Measurements from ENCODE around the gene GSK3B. TPM values are rescaled to one million over a fixed set of nuclear protein-coding genes. Genes with fewer than 3 reads are reported as not detected.
"Not testable (repeated sequence)": the region's sequence is repeated elsewhere in the genome, so short reads cannot be mapped to it uniquely, and the experiment has no call there.

Gene GSK3B
- polyA plus RNA-seq, 1 donor (not counting 4 experiments of a cell fraction or from before 2014, with no cell fraction given), result 73.3 TPM

- Histone ChIP-seq H3K4me3 (ENCODE audit: control insufficient read depth in 2 of 3, extremely low read depth in 1 of 3, insufficient read depth in 2 of 3, low read depth in 1 of 3, low read length in 3 of 3) (no peak overlapping the region), H3K27ac (ENCODE audit: control insufficient read depth, insufficient read depth, low read length) (peak overlapping the region; percentile 14), H3K79me2 (ENCODE audit: control insufficient read depth, insufficient read depth, low read length) (peaks cover 98% of the 10 kb centered on the region), H3K9ac (ENCODE audit: control insufficient read depth, extremely low read depth, insufficient read depth, low read length) (no peak overlapping the region), H3K27me3 (ENCODE audit: control insufficient read depth, extremely low read depth, insufficient read depth, low read length) (no peaks in the 10 kb centered on the region), H3K9me3 (ENCODE audit: control insufficient read depth, low read depth, low read length) (peaks cover 2% of the 10 kb centered on the region), H3K4me2 (ENCODE audit: control insufficient read depth, extremely low read depth, insufficient read depth, low read depth, low read length) (no peak overlapping the region), H2AFZ (ENCODE audit: control insufficient read depth, low read length) (no peak overlapping the region), H3K4me1 (ENCODE audit: control insufficient read depth, extremely low read depth, insufficient read depth, low read length) (peaks cover 11% of the 10 kb centered on the region), H4K20me1 (ENCODE audit: control insufficient read depth, extremely low read depth, insufficient read depth, low read length) (peaks cover 21% of the 10 kb centered on the region), H3K9me1 (ENCODE audit: control insufficient read depth, extremely low read depth, insufficient read depth, low read length) (no peaks in the 10 kb centered on the region), H3K36me3 (ENCODE audit: control insufficient read depth in 2 of 2, extremely low read depth in 1 of 2, insufficient read depth in 2 of 2, low read length in 2 of 2) (no peaks in the 10 kb centered on the region)
- dilution Hi-C loops (cut with MboI; ENCODE audit: extremely low pct_ligation_motif_present, low sequenced_read_pairs), result no loop called here
- FAIRE-seq (no peak), DNase-seq (ENCODE audit: low read depth, low spot score) (no peak)
- TF ChIP-seq, protein P1, sequence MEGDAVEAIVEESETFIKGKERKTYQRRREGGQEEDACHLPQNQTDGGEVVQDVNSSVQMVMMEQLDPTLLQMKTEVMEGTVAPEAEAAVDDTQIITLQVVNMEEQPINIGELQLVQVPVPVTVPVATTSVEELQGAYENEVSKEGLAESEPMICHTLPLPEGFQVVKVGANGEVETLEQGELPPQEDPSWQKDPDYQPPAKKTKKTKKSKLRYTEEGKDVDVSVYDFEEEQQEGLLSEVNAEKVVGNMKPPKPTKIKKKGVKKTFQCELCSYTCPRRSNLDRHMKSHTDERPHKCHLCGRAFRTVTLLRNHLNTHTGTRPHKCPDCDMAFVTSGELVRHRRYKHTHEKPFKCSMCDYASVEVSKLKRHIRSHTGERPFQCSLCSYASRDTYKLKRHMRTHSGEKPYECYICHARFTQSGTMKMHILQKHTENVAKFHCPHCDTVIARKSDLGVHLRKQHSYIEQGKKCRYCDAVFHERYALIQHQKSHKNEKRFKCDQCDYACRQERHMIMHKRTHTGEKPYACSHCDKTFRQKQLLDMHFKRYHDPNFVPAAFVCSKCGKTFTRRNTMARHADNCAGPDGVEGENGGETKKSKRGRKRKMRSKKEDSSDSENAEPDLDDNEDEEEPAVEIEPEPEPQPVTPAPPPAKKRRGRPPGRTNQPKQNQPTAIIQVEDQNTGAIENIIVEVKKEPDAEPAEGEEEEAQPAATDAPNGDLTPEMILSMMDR (optimal IDR thresholded peaks at IDR 0.05 in 1 of 3, IDR thresholded peaks at IDR 0.05 in 1 of 3, conservative IDR thresholded peaks at IDR 0.05 in 1 of 3; ENCODE audit: extremely low read depth in 1 of 3, insufficient read depth in 2 of 3, low read length in 3 of 3), result no peak
- no peak for TF ChIP-seq EZH2 (IDR thresholded peaks at IDR 0.05; ENCODE audit: low read length)
Observed at GRCh38 chr3:119989981-119990655, 104.1 kb downstream of the GSK3B start.

GRCh38 chr3:119986812-119987211 lies 107.4 kb downstream of the GSK3B start:
- H3K4me1 ChIP-seq (ENCODE audit: control insufficient read depth, extremely low read depth, insufficient read depth, low read length); H3K36me3 ChIP-seq (ENCODE audit: control insufficient read depth in 2 of 2, extremely low read depth in 1 of 2, insufficient read depth in 2 of 2, low read length in 2 of 2); H3K27ac ChIP-seq (ENCODE audit: control insufficient read depth, insufficient read depth, low read length); H3K9me3 ChIP-seq (ENCODE audit: control insufficient read depth, low read depth, low read length); dilution Hi-C loops (cut with MboI; ENCODE audit: extremely low pct_ligation_motif_present, low sequenced_read_pairs); H3K9ac ChIP-seq (ENCODE audit: control insufficient read depth, extremely low read depth, insufficient read depth, low read length); H3K9me1 ChIP-seq (ENCODE audit: control insufficient read depth, extremely low read depth, insufficient read depth, low read length); FAIRE-seq; H3K27me3 ChIP-seq (ENCODE audit: control insufficient read depth, extremely low read depth, insufficient read depth, low read length); DNase-seq (ENCODE audit: low read depth, low spot score); H3K4me2 ChIP-seq (ENCODE audit: control insufficient read depth, extremely low read depth, insufficient read depth, low read depth, low read length); H2AFZ ChIP-seq (ENCODE audit: control insufficient read depth, low read length); H3K4me3 ChIP-seq (ENCODE audit: control insufficient read depth in 2 of 3, extremely low read depth in 1 of 3, insufficient read depth in 2 of 3, low read depth in 1 of 3, low read length in 3 of 3): not testable (repeated sequence)
- H3K79me2 ChIP-seq (ENCODE audit: control insufficient read depth, insufficient read depth, low read length), result peaks cover 93% of the 10 kb centered on the region
- H4K20me1 ChIP-seq (ENCODE audit: control insufficient read depth, extremely low read depth, insufficient read depth, low read length), result peaks cover 17% of the 10 kb centered on the region

- no peak overlapping the region for H3K4me2 ChIP-seq (ENCODE audit: control insufficient read depth, extremely low read depth, insufficient read depth, low read depth, low read length)
- H2AFZ ChIP-seq (ENCODE audit: control insufficient read depth, low read length), result no peak overlapping the region
- no peak overlapping the region for H3K4me3 ChIP-seq (ENCODE audit: control insufficient read depth in 2 of 3, extremely low read depth in 1 of 3, insufficient read depth in 2 of 3, low read depth in 1 of 3, low read length in 3 of 3)
- H3K79me2 ChIP-seq (ENCODE audit: control insufficient read depth, insufficient read depth, low read length), result peaks cover 91% of the 10 kb centered on the region
- dilution Hi-C loops (cut with MboI; ENCODE audit: extremely low pct_ligation_motif_present, low sequenced_read_pairs), result no loop called here
- H3K9me1 ChIP-seq (ENCODE audit: control insufficient read depth, extremely low read depth, insufficient read depth, low read length), result no peaks in the 10 kb centered on the region
- no peak overlapping the region for H3K9ac ChIP-seq (ENCODE audit: control insufficient read depth, extremely low read depth, insufficient read depth, low read length)
- no peaks in the 10 kb centered on the region for H4K20me1 ChIP-seq (ENCODE audit: control insufficient read depth, extremely low read depth, insufficient read depth, low read length)
- FAIRE-seq, result no peak
- peaks cover 0 to 3% of the 10 kb centered on the region in 2 experiments for H3K36me3 ChIP-seq (ENCODE audit: control insufficient read depth in 2 of 2, extremely low read depth in 1 of 2, insufficient read depth in 2 of 2, low read length in 2 of 2)
- no peak for TF ChIP-seq EZH2 (IDR thresholded peaks at IDR 0.05; ENCODE audit: low read length)
- TF ChIP-seq, protein P1 (optimal IDR thresholded peaks at IDR 0.05 in 1 of 3, IDR thresholded peaks at IDR 0.05 in 1 of 3, conservative IDR thresholded peaks at IDR 0.05 in 1 of 3; ENCODE audit: extremely low read depth in 1 of 3, insufficient read depth in 2 of 3, low read length in 3 of 3), result no peak
- H3K4me1 ChIP-seq (ENCODE audit: control insufficient read depth, extremely low read depth, insufficient read depth, low read length), result peaks cover 5% of the 10 kb centered on the region
- no peaks in the 10 kb centered on the region for H3K27me3 ChIP-seq (ENCODE audit: control insufficient read depth, extremely low read depth, insufficient read depth, low read length)
- H3K9me3 ChIP-seq (ENCODE audit: control insufficient read depth, low read depth, low read length), result no peaks in the 10 kb centered on the region
- no peak overlapping the region for H3K27ac ChIP-seq (ENCODE audit: control insufficient read depth, insufficient read depth, low read length)
- DNase-seq (ENCODE audit: low read depth, low spot score), result no peak
Observed at GRCh38 chr3:119981386-119981785, 112.9 kb downstream of the GSK3B start.
